Caco-2 (cell line): ENCODE results near the gene MYRF. TPM values are rescaled to one million over a fixed set of nuclear protein-coding genes. Genes with fewer than 3 reads are reported as not detected.

Experiments
- BruUV-seq: library from RNA; stranded (reverse); fragments of 400-500 nt; replicated peaks from 2 replicates; lab custom pipeline; 2021; lab: Mats Ljungman, UMichigan
- CTCF ChIA-PET: fragments of 300-600 bp; sonication (Branson Sonifier 250); formaldehyde crosslinking; loops from one replicate; lab custom pipeline; 2022; ENCODE audit warnings: antibody characterized with exemption; lab: Charles Lee
- POLR2A ChIA-PET: fragments of 300-600 bp; sonication (Branson Sonifier 250); formaldehyde crosslinking; loops from one replicate; lab custom pipeline; 2022; ENCODE audit warnings: antibody characterized with exemption; lab: Charles Lee
- DNase-seq, 2 experiments: peaks; one replicate each; pipeline versions ENCODE4 v3.0.0 to v3.0.0-alpha.2; 2020 to 2022
- H3K27me3 ChIP-seq: replicated peaks from 2 replicates; pipeline ENCODE4 v1.6.0; 2011; ENCODE audit warnings: low read length; ENCODE audit not compliant: control insufficient read depth, insufficient read depth
- H3K36me3 ChIP-seq: 2 replicates; pipeline ENCODE4 v1.5.1; 2011; ENCODE audit warnings: low read length; ENCODE audit not compliant: control insufficient read depth, insufficient read depth
- H3K4me1 ChIP-seq: fragments of 250-450 bp; sonication (Bioruptor Pico); 2 replicates; pipeline ENCODE4 v1.5.1; 2020; ENCODE audit warnings: mild to moderate bottlenecking
- H3K4me3 ChIP-seq: 2 replicates; pipeline ENCODE4 v1.5.1; 2011; ENCODE audit warnings: low read depth, mild to moderate bottlenecking, control low read depth, low read length
- H3K9me3 ChIP-seq: fragments of 250-450 bp; sonication (Bioruptor Pico); 2 replicates; pipeline ENCODE4 v1.5.1; 2020; ENCODE audit warnings: mild to moderate bottlenecking, moderate library complexity
- H3K27ac Mint-ChIP-seq: one replicate; pipeline ENCODE4 v1.8.0; 2022; ENCODE audit warnings: mixed read lengths; ENCODE audit not compliant: unreplicated experiment
- H3K27me3 Mint-ChIP-seq: one replicate; pipeline ENCODE4 v1.8.0; 2022; ENCODE audit warnings: mixed read lengths; ENCODE audit not compliant: insufficient read depth, unreplicated experiment
- H3K36me3 Mint-ChIP-seq: one replicate; pipeline ENCODE4 v1.8.0; 2022; ENCODE audit warnings: mild to moderate bottlenecking, mixed read lengths; ENCODE audit not compliant: insufficient read depth, unreplicated experiment
- H3K4me1 Mint-ChIP-seq: one replicate; pipeline ENCODE4 v1.8.0; 2022; ENCODE audit warnings: low read depth, mixed read lengths; ENCODE audit not compliant: unreplicated experiment
- H3K4me3 Mint-ChIP-seq: one replicate; pipeline ENCODE4 v1.8.0; 2022; ENCODE audit warnings: mild to moderate bottlenecking, moderate library complexity, mixed read lengths; ENCODE audit not compliant: unreplicated experiment
- H3K9me3 Mint-ChIP-seq: one replicate; pipeline ENCODE4 v1.8.0; 2022; ENCODE audit warnings: mixed read lengths; ENCODE audit not compliant: unreplicated experiment
- intact Hi-C: fragments of 100-400 bp; cut with micrococcal nuclease; formaldehyde crosslinking; loops from one replicate; pipeline ENCODE4 v1.10.0; 2022; ENCODE audit not compliant: unreplicated experiment
- total RNA-seq: library from RNA; stranded (reverse); gene quantifications from 2 replicates; pipeline ENCODE4 v1.2.3, GENCODE V29; 2022
- TF ChIP-seq, protein P1 (sequence below), 2 experiments: fragments of 200-600 bp in 1 of 2; IDR thresholded peaks; 1 replicate in 1 of 2; 2 replicates in 1 of 2; pipeline versions ENCODE4 v1.5.1 to v1.8.0; 2011 to 2022; ENCODE audit warnings: antibody characterized with exemption in 1 of 2, control low read depth in 1 of 2, inconsistent platforms in 1 of 2, low read depth in 1 of 2, low read length in 1 of 2, mild to moderate bottlenecking in 1 of 2, moderate library complexity in 1 of 2; ENCODE audit not compliant: insufficient read depth in 1 of 2, severe bottlenecking in 1 of 2, unreplicated experiment in 1 of 2

The MYRF gene
- total RNA-seq, 1 experiment from 2014 or later, result 169 TPM

DNA sequence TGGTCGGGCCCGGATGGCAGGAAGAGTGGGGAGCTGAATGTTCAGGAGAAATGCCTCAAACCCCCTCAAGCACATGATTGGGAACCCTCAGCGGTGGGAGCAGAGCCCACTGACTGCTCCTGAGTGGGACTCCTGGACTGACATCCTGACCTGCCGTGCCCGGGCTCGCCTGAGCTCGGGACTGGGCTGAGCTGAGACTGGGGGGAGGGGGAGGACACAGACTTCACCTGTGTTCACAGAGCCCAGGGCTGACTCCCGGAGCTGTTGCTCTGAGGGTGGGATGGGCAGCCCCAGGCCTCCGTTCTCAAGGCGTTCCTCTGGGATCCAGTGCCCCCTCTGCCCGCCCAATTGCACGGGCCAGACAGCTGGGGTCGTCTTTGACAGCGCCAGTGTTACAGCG is 47.6 kb upstream of the MYRF start:
- DNase-seq, result no peak

DNA sequence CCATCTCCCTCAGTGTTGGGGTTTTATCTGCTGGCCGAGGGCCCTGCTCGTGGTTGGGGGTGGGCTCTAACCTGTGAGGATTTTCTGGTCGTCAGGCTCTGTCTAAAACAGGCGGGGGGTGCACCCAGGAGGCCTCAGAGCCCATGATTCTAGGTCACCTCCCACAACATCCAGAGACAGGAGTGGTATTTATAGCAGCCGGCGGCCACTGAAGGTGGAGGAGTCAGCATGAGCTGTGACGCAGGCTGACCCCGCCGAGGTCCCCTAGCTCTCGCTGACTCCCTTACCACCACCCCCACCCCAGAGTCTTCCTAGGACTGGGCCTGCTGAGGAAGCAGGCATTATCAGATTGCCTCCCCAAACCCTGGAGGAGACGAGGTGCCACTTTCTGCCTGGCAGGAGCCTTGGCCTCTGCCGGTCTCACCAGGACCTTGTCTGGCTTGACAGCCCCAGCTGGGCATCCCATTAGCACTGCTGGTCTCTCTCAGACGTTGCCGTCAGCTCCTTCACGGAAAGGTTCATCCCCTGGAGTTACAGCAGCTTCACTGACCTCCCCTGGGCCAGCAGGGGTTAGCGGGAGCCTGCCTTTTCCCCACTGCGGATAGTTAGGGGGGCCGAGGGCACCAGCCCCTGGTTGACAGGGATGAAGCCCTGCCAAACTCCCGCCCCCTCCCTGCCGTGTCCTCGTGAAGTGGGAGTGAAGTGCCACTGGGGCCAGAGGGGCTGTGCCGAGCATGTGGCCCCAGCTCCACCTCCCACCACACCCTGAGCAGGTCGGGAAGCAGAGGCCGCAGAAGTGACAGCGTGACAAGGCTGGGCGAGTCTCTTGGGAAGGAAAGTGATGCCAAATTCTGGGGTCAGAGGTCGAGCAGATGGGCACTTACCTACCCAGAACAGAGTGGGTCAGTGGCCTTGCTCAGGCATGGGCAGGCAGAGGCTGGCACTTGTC is 45.7 kb upstream of the MYRF start:
- intact Hi-C loops, result no loop called here
- TF ChIP-seq, protein P1, sequence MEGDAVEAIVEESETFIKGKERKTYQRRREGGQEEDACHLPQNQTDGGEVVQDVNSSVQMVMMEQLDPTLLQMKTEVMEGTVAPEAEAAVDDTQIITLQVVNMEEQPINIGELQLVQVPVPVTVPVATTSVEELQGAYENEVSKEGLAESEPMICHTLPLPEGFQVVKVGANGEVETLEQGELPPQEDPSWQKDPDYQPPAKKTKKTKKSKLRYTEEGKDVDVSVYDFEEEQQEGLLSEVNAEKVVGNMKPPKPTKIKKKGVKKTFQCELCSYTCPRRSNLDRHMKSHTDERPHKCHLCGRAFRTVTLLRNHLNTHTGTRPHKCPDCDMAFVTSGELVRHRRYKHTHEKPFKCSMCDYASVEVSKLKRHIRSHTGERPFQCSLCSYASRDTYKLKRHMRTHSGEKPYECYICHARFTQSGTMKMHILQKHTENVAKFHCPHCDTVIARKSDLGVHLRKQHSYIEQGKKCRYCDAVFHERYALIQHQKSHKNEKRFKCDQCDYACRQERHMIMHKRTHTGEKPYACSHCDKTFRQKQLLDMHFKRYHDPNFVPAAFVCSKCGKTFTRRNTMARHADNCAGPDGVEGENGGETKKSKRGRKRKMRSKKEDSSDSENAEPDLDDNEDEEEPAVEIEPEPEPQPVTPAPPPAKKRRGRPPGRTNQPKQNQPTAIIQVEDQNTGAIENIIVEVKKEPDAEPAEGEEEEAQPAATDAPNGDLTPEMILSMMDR (IDR thresholded peaks at IDR 0.05; ENCODE audit: insufficient read depth in 1 of 2, low read depth in 1 of 2, low read length in 1 of 2, severe bottlenecking in 1 of 2, unreplicated experiment in 1 of 2), result no peak
- Mint-ChIP-seq H3K9me3 (no peaks in the 10 kb centered on the region), H3K4me3 (no peak overlapping the region), H3K27me3 (no peaks in the 10 kb centered on the region), H3K36me3 (peaks cover 5% of the 10 kb centered on the region), H3K27ac (no peak overlapping the region), H3K4me1 (no peaks in the 10 kb centered on the region)
- H3K36me3 ChIP-seq, result 0 out of 2 replicates have a peak, but pooled peaks cover 1% of the 10 kb centered on the region
- BruUV-seq, result no TSS peak
- POLR2A ChIA-PET, result no interaction called here
- no peaks in the 10 kb centered on the region for H3K27me3 ChIP-seq
- H3K4me3 ChIP-seq, result no peak overlapping the region
- no peaks in the 10 kb centered on the region for H3K4me1 ChIP-seq
- no peak for DNase-seq
- CTCF ChIA-PET, result interaction anchor here (0.7 kb wide), 1 partner anchor 28 kb away, joined by 4 read pairs; no protein-coding TSS in a partner anchor
- no peaks in the 10 kb centered on the region for H3K9me3 ChIP-seq

More for the DNA sequence above, 47.6 kb upstream of the MYRF start:
- peaks cover 11% of the 10 kb centered on the region for H3K36me3 Mint-ChIP-seq
- Histone ChIP-seq H3K27me3 (no peaks in the 10 kb centered on the region), H3K36me3 (peaks cover 1% of the 10 kb centered on the region; the same call in 1 of the 2 replicates), H3K4me1 (peaks cover 10% of the 10 kb centered on the region), H3K4me3 (no peak overlapping the region), H3K9me3 (no peaks in the 10 kb centered on the region)
- no peaks in the 10 kb centered on the region for H3K9me3 Mint-ChIP-seq
- ChIA-PET CTCF (interaction anchor here (0.7 kb wide), 1 partner anchor 10 kb away, joined by 3 read pairs; no protein-coding TSS in a partner anchor), POLR2A (no interaction called here)
- no peaks in the 10 kb centered on the region for H3K4me1 Mint-ChIP-seq
- H3K27me3 Mint-ChIP-seq, result no peaks in the 10 kb centered on the region
- intact Hi-C loops, result no loop called here
- H3K4me3 Mint-ChIP-seq, result no peak overlapping the region
- TF ChIP-seq, protein P1 (IDR thresholded peaks at IDR 0.05; ENCODE audit: insufficient read depth in 1 of 2, low read depth in 1 of 2, low read length in 1 of 2, severe bottlenecking in 1 of 2, unreplicated experiment in 1 of 2), result no peak
- BruUV-seq, result no TSS peak
- H3K27ac Mint-ChIP-seq, result no peak overlapping the region

DNA sequence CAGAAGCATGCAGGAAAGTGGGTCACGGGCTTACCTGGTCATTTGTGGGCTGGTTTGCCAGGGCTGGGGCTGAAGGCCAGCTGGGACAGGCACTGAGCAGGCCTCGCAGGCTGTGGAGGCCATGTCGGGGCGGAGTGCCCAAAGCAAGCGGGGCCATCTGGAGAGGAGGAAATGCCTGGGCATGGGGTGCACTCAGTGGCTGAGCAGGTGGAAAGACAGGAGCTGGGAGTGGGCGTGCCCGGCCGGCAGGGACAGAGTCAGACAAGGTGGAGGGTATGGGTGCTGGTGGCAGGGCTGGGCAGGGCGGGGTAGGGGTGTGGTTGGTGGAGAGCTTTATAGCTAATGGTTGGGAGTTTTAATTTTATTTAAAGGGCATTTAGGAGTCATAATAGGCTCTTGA is 44.9 kb upstream of the MYRF start:
- Mint-ChIP-seq H3K9me3 (no peaks in the 10 kb centered on the region), H3K27me3 (no peaks in the 10 kb centered on the region), H3K36me3 (peaks cover 5% of the 10 kb centered on the region), H3K4me3 (no peak overlapping the region), H3K4me1 (no peaks in the 10 kb centered on the region), H3K27ac (no peak overlapping the region)
- H3K4me1 ChIP-seq, result no peaks in the 10 kb centered on the region
- no peaks in the 10 kb centered on the region for H3K27me3 ChIP-seq
- H3K36me3 ChIP-seq, result 0 out of 2 replicates have a peak, but pooled peaks cover 1% of the 10 kb centered on the region
- intact Hi-C loops, result no loop called here
- H3K9me3 ChIP-seq, result no peaks in the 10 kb centered on the region
- no peak for DNase-seq
- no peak overlapping the region for H3K4me3 ChIP-seq
- TF ChIP-seq, protein P1 (IDR thresholded peaks at IDR 0.05; ENCODE audit: insufficient read depth in 1 of 2, low read depth in 1 of 2, low read length in 1 of 2, severe bottlenecking in 1 of 2, unreplicated experiment in 1 of 2), result no peak
- no TSS peak for BruUV-seq
- ChIA-PET CTCF (interaction anchor here (1.0 to 1.9 kb wide), 2 partner anchors 25 to 26 kb away, joined by 3 to 4 read pairs; no protein-coding TSS in a partner anchor), POLR2A (interaction anchor here (0.6 kb wide), 1 partner anchor 317 kb away, joined by 3 read pairs; no protein-coding TSS in a partner anchor)
